Liver (tissue), 9 donors: ENCODE results near the gene C1orf174. TPM values are rescaled to one million over a fixed set of nuclear protein-coding genes. Genes with fewer than 3 reads are reported as not detected.

Experiments
- DNase-seq: peaks from one replicate; pipeline ENCODE4 v3.0.0-alpha.2; 2017; ENCODE audit warnings: low spot score
- H3K27ac ChIP-seq, 2 donors: one replicate each; pipeline ENCODE4 v1.7.0; 2013; ENCODE audit warnings: inconsistent platforms in 2 of 2, low read length in 2 of 2, control low read depth in 1 of 2, low read depth in 1 of 2, mild to moderate bottlenecking in 1 of 2
- H3K27me3 ChIP-seq, 4 donors: one replicate each; pipeline versions ENCODE4 v1.6.1 to v1.7.0; 2013; ENCODE audit warnings: low read length in 3 of 4, inconsistent platforms in 1 of 4, mild to moderate bottlenecking in 1 of 4, moderate library complexity in 1 of 4; ENCODE audit not compliant: control insufficient read depth in 4 of 4, insufficient read depth in 4 of 4
- H3K36me3 ChIP-seq, 4 donors: one replicate each; pipeline versions ENCODE4 v1.6.1 to v1.7.0; 2013; ENCODE audit warnings: low read length in 3 of 4, mild to moderate bottlenecking in 3 of 4, low read depth in 1 of 4, moderate library complexity in 1 of 4; ENCODE audit not compliant: control insufficient read depth in 4 of 4, insufficient read depth in 3 of 4
- H3K4me1 ChIP-seq, 4 donors: one replicate each; pipeline versions ENCODE4 v1.6.1 to v1.7.0; 2013; ENCODE audit warnings: low read length in 3 of 4, mild to moderate bottlenecking in 3 of 4, moderate library complexity in 1 of 4; ENCODE audit not compliant: control insufficient read depth in 4 of 4, insufficient read depth in 4 of 4
- H3K4me3 ChIP-seq, 3 donors: one replicate each; pipeline versions ENCODE4 v1.6.1 to v1.7.0; 2013; ENCODE audit warnings: low read length in 3 of 3, control low read depth in 1 of 3, low read depth in 1 of 3, mild to moderate bottlenecking in 1 of 3
- H3K9ac ChIP-seq, 2 donors: one replicate each; pipeline ENCODE4 v1.7.0; 2013; ENCODE audit warnings: low read length in 2 of 2, mild to moderate bottlenecking in 2 of 2, moderate library complexity in 2 of 2, control low read depth in 1 of 2, low read depth in 1 of 2
- H3K9me3 ChIP-seq, 4 donors: one replicate each; pipeline versions ENCODE4 v1.6.1 to v1.7.0; 2013; ENCODE audit warnings: low read length in 3 of 4; ENCODE audit not compliant: control insufficient read depth in 4 of 4
- EGR1 ChIP-seq, 2 donors: IDR thresholded peaks; 2 replicates each; pipeline ENCODE4 v1.6.1; 2016 to 2018; ENCODE audit warnings: antibody characterized with exemption in 2 of 2, low read depth in 2 of 2
- FOXA1 ChIP-seq: IDR thresholded peaks from 2 replicates; pipeline ENCODE4 v1.6.1; 2016; ENCODE audit warnings: antibody characterized with exemption
- FOXA2 ChIP-seq: IDR thresholded peaks from 2 replicates; pipeline ENCODE4 v1.6.1; 2016; ENCODE audit warnings: antibody characterized with exemption
- GABPA ChIP-seq, 2 donors: IDR thresholded peaks in 1 of 2; conservative IDR thresholded peaks in 1 of 2; 2 replicates each; pipeline ENCODE4 v1.6.1; 2016; ENCODE audit warnings: antibody characterized with exemption in 2 of 2, mild to moderate bottlenecking in 1 of 2, moderate library complexity in 1 of 2
- HNF4A ChIP-seq, 2 donors: conservative IDR thresholded peaks; 2 replicates each; pipeline ENCODE4 v1.6.1; 2016; ENCODE audit warnings: antibody characterized with exemption in 2 of 2, mild to moderate bottlenecking in 2 of 2
- HNF4G ChIP-seq: IDR thresholded peaks from 2 replicates; pipeline ENCODE4 v1.6.1; 2016; ENCODE audit warnings: antibody characterized with exemption
- JUND ChIP-seq, 2 donors: IDR thresholded peaks; 2 replicates each; pipeline ENCODE4 v1.6.1; 2016; ENCODE audit warnings: antibody characterized with exemption in 2 of 2
- NR2F2 ChIP-seq: IDR thresholded peaks from 2 replicates; pipeline ENCODE4 v1.6.1; 2016; ENCODE audit warnings: antibody characterized with exemption
- RAD21 ChIP-seq, 2 donors: IDR thresholded peaks; 2 replicates each; pipeline ENCODE4 v1.6.1; 2016; ENCODE audit warnings: antibody characterized with exemption in 2 of 2, mild to moderate bottlenecking in 2 of 2
- RXRA ChIP-seq, 2 donors: IDR thresholded peaks; 2 replicates each; pipeline ENCODE4 v1.6.1; 2017 to 2018; ENCODE audit warnings: antibody characterized with exemption in 2 of 2, mild to moderate bottlenecking in 1 of 2
- SP1 ChIP-seq: IDR thresholded peaks from 2 replicates; pipeline ENCODE4 v1.6.1; 2018; ENCODE audit warnings: antibody characterized with exemption, mild to moderate bottlenecking
- TAF1 ChIP-seq: conservative IDR thresholded peaks from 2 replicates; pipeline ENCODE4 v1.6.1; 2016; ENCODE audit warnings: antibody characterized with exemption, mild to moderate bottlenecking
- YY1 ChIP-seq: IDR thresholded peaks from 2 replicates; pipeline ENCODE4 v1.6.1; 2016; ENCODE audit warnings: antibody characterized with exemption, mild to moderate bottlenecking
- WGBS: extraction: QIAGEN DNeasy Blood & Tissue Kit; methylation state at CpG from one replicate; pipeline ENCODE4 v1.1.7; 2013; 5-methylcytosine and 5-hydroxymethylcytosine counted together
- polyA plus RNA-seq, 2 donors: library from polyadenylated mRNA; stranded (reverse) in 1 of 2; unstranded in 1 of 2; fragments of 200-250 nt in 1 of 2; fragments of >200 nt in 1 of 2; fragmentation: Nextera tagmentation in 1 of 2; extraction: Ambion mirVana in 1 of 2; gene quantifications; one replicate each; pipeline versions ENCODE4 v1.2.1 to v1.2.3, GENCODE V29; 2013 to 2015
- total RNA-seq, 2 donors: library from RNA; depleted of rRNA; stranded (reverse); fragments of >200 nt; gene quantifications; one replicate each; pipeline ENCODE4 v1.2.3, GENCODE V29; 2014
- TF ChIP-seq, protein P1 (sequence below): IDR thresholded peaks from 2 replicates; pipeline ENCODE4 v1.6.1; 2016; ENCODE audit warnings: antibody characterized with exemption, mild to moderate bottlenecking
- TF ChIP-seq, protein P2 (sequence below): IDR thresholded peaks from 2 replicates; pipeline ENCODE4 v1.6.1; 2016; ENCODE audit warnings: antibody characterized with exemption
- TF ChIP-seq, protein P3 (sequence below): fragments of 150-350 bp; IDR thresholded peaks from 2 replicates; pipeline ENCODE4 v1.5.1; 2017; ENCODE audit warnings: improper control_type of control experiment, low read depth, low read length; ENCODE audit not compliant: missing input control
- TF ChIP-seq, protein P4 (sequence below): IDR thresholded peaks from 2 replicates; pipeline ENCODE4 v1.6.1; 2016; ENCODE audit warnings: antibody characterized with exemption
- TF ChIP-seq, protein P5 (sequence below): IDR thresholded peaks from 2 replicates; pipeline ENCODE4 v1.6.1; 2016; ENCODE audit warnings: antibody characterized with exemption
- donor health status: healthy.
- donor health status: healthy.
- donor health status: healthy.
- donor health status: healthy.
- donor health status: healthy.

Gene C1orf174
- total and polyA plus RNA-seq, 4 donors, result 10.4 to 17.0 (median 13.8) TPM

DNA sequence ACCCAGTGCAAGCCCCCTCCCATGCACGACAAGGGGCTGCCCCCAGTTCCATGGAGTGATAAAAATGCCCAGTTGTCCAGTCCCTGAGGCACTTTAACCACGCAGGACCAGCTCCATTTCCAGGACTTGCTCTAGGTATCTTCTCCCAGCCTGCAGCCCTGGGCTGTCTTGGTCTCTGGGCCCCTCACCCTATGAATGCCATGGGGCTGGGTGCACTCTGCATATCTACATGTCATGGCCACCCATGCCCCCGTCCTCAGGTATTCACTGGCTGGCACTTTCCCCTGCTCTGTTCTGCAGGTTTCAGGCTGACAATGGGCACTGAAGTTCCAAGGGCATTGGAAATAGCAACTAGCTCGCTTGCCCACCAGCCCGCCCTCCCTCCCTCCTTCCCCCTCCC is 19.6 kb upstream of the C1orf174 start:
- H3K9me3 ChIP-seq, result no peaks in the 10 kb centered on the region
- H3K36me3 ChIP-seq, result no peaks in the 10 kb centered on the region
- no peak overlapping the region for H3K4me3 ChIP-seq
- H3K27ac ChIP-seq, result no peak overlapping the region
- peaks cover 0 to 2% (median 0%) of the 10 kb centered on the region in 4 donors for H3K27me3 ChIP-seq
- TF ChIP-seq FOXA2 (no peak), FOXA1 (no peak), RAD21 (IDR thresholded peaks at IDR 0.05) (no peak), NR2F2 (no peak), RXRA (IDR thresholded peaks at IDR 0.05) (no peak), HNF4G (no peak), EGR1 (IDR thresholded peaks at IDR 0.05; ENCODE audit: low read depth in 2 of 2) (no peak), TAF1 (no peak), GABPA (IDR thresholded peaks at IDR 0.05 in 1 of 2, conservative IDR thresholded peaks at IDR 0.05 in 1 of 2) (no peak), HNF4A (conservative IDR thresholded peaks at IDR 0.05) (no peak), SP1 (no peak), YY1 (no peak), JUND (IDR thresholded peaks at IDR 0.05) (no peak)
- TF ChIP-seq, protein P1, sequence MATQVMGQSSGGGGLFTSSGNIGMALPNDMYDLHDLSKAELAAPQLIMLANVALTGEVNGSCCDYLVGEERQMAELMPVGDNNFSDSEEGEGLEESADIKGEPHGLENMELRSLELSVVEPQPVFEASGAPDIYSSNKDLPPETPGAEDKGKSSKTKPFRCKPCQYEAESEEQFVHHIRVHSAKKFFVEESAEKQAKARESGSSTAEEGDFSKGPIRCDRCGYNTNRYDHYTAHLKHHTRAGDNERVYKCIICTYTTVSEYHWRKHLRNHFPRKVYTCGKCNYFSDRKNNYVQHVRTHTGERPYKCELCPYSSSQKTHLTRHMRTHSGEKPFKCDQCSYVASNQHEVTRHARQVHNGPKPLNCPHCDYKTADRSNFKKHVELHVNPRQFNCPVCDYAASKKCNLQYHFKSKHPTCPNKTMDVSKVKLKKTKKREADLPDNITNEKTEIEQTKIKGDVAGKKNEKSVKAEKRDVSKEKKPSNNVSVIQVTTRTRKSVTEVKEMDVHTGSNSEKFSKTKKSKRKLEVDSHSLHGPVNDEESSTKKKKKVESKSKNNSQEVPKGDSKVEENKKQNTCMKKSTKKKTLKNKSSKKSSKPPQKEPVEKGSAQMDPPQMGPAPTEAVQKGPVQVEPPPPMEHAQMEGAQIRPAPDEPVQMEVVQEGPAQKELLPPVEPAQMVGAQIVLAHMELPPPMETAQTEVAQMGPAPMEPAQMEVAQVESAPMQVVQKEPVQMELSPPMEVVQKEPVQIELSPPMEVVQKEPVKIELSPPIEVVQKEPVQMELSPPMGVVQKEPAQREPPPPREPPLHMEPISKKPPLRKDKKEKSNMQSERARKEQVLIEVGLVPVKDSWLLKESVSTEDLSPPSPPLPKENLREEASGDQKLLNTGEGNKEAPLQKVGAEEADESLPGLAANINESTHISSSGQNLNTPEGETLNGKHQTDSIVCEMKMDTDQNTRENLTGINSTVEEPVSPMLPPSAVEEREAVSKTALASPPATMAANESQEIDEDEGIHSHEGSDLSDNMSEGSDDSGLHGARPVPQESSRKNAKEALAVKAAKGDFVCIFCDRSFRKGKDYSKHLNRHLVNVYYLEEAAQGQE, result no peak
- TF ChIP-seq, protein P2, sequence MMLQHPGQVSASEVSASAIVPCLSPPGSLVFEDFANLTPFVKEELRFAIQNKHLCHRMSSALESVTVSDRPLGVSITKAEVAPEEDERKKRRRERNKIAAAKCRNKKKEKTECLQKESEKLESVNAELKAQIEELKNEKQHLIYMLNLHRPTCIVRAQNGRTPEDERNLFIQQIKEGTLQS, result no peak
- TF ChIP-seq, protein P3, sequence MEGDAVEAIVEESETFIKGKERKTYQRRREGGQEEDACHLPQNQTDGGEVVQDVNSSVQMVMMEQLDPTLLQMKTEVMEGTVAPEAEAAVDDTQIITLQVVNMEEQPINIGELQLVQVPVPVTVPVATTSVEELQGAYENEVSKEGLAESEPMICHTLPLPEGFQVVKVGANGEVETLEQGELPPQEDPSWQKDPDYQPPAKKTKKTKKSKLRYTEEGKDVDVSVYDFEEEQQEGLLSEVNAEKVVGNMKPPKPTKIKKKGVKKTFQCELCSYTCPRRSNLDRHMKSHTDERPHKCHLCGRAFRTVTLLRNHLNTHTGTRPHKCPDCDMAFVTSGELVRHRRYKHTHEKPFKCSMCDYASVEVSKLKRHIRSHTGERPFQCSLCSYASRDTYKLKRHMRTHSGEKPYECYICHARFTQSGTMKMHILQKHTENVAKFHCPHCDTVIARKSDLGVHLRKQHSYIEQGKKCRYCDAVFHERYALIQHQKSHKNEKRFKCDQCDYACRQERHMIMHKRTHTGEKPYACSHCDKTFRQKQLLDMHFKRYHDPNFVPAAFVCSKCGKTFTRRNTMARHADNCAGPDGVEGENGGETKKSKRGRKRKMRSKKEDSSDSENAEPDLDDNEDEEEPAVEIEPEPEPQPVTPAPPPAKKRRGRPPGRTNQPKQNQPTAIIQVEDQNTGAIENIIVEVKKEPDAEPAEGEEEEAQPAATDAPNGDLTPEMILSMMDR, result no peak
- TF ChIP-seq, protein P4, sequence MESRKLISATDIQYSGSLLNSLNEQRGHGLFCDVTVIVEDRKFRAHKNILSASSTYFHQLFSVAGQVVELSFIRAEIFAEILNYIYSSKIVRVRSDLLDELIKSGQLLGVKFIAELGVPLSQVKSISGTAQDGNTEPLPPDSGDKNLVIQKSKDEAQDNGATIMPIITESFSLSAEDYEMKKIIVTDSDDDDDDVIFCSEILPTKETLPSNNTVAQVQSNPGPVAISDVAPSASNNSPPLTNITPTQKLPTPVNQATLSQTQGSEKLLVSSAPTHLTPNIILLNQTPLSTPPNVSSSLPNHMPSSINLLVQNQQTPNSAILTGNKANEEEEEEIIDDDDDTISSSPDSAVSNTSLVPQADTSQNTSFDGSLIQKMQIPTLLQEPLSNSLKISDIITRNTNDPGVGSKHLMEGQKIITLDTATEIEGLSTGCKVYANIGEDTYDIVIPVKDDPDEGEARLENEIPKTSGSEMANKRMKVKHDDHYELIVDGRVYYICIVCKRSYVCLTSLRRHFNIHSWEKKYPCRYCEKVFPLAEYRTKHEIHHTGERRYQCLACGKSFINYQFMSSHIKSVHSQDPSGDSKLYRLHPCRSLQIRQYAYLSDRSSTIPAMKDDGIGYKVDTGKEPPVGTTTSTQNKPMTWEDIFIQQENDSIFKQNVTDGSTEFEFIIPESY, result no peak
- TF ChIP-seq, protein P5, sequence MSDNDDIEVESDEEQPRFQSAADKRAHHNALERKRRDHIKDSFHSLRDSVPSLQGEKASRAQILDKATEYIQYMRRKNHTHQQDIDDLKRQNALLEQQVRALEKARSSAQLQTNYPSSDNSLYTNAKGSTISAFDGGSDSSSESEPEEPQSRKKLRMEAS, result no peak
- WGBS, result 75% methylated on average over 5 of the region's 5 CpGs
- no peak overlapping the region for H3K9ac ChIP-seq
- no peak for DNase-seq
- no peaks in the 10 kb centered on the region for H3K4me1 ChIP-seq
